Posterior vena cava (tissue), 2 donors: ENCODE data around the gene ARHGAP10. TPM values are rescaled to one million over a fixed set of nuclear protein-coding genes. Genes with fewer than 3 reads are reported as not detected.

Experiments
- DNase-seq: peaks from one replicate; pipeline ENCODE4 v3.0.0-alpha.2; 2020; ENCODE audit warnings: low spot score
- intact Hi-C, 2 donors: fragments of 100-400 bp; cut with DNase I; formaldehyde crosslinking; loops; one replicate each; pipeline versions ENCODE4 v1.14.1 to v1.14.2; 2022 to 2023
- long read RNA-seq, 2 donors: library from polyadenylated mRNA; unstranded; transcript quantifications; one replicate each; pipeline ENCODE4 v2.0.0, GENCODE V29; 2020 to 2021
- total RNA-seq, 2 donors: library from RNA; stranded (reverse); fragmentation: NEBNext Ultra II Directional; extraction: Animal tissue kit (Norgen Biotek cat#: 25700); gene quantifications; one replicate each; pipeline ENCODE4 v1.2.1, GENCODE V29; 2021
- donor health status: DM: yes; HTN: yes; CAD: no.
- donor health status: DM: yes; HTN: yes; CAD: no.

The ARHGAP10 gene
- total RNA-seq = 10 to 100 TPM; 79.0 to 80.5 TPM
- long read RNA-seq, donor 1, partial matches to known transcripts = 10 of 32 reads
- long read RNA-seq, donor 1, other reads (novel, unspliced or antisense) = 17 of 32 reads
- long read RNA-seq, donor 2, transcript ARHGAP10-201 (23 exons, 3,299 nt) = major isoform, 11 of 49 reads
- long read RNA-seq, donor 2, partial matches to known transcripts = 21 of 49 reads
- long read RNA-seq, donor 2, other reads (novel, unspliced or antisense) = 12 of 49 reads

GRCh38 chr4:147731580-147732517, at the start of gene ARHGAP10:
TSS of gene ARHGAP10 (plus strand) at chr4:147732088. CDS start at chr4:147732302, 214 bp downstream.
- peak; percentile 92 for DNase-seq
- intact Hi-C loops = loop anchor here (5.0 to 10.0 kb wide), 4 partner anchors 53 to 125 kb away; no protein-coding TSS in a partner anchor

GRCh38 chr4:147682755-147683154, 49.1 kb upstream of the ARHGAP10 start:
- DNase-seq = no peak
- intact Hi-C loops = no loop called here

GRCh38 chr4:147683188-147683591, 48.7 kb upstream of the ARHGAP10 start:
- no peak for DNase-seq
- intact Hi-C loops = no loop called here

GRCh38 chr4:147683717-147684700, 47.9 kb upstream of the ARHGAP10 start, which contains the start of gene PRMT9:
TSS of gene PRMT9 (minus strand) at chr4:147684163. CDS start at chr4:147683987, 176 bp downstream.
- intact Hi-C loops = no loop called here
- DNase-seq = peak; percentile 97

GRCh38 chr4:147689067-147689466, 42.8 kb upstream of the ARHGAP10 start:
- DNase-seq = no peak
- intact Hi-C loops = no loop called here

- no peak for DNase-seq
- intact Hi-C loops = no loop called here
Measured at GRCh38 chr4:147691820-147692219, 40.1 kb upstream of the ARHGAP10 start.

- no peak for DNase-seq
- intact Hi-C loops = no loop called here
Measured at GRCh38 chr4:147693218-147693617, 38.7 kb upstream of the ARHGAP10 start.

GRCh38 chr4:147696866-147697265, 35.0 kb upstream of the ARHGAP10 start:
- intact Hi-C loops = no loop called here
- DNase-seq = no peak

- intact Hi-C loops = loop anchor here (5.0 kb wide), 1 partner anchor 162 kb away; no protein-coding TSS in a partner anchor
- no peak for DNase-seq
Measured at GRCh38 chr4:147704846-147705245, 27.0 kb upstream of the ARHGAP10 start.

- intact Hi-C loops = loop anchor here (5.0 kb wide), 1 partner anchor 159 kb away; no protein-coding TSS in a partner anchor
Measured at GRCh38 chr4:147707892-147708672, 23.8 kb upstream of the ARHGAP10 start.

GRCh38 chr4:147709999-147710398, 21.9 kb upstream of the ARHGAP10 start:
- intact Hi-C loops = loop anchor here (5.0 kb wide), 1 partner anchor 157 kb away; no protein-coding TSS in a partner anchor
- DNase-seq = no peak

More at GRCh38 chr4:147707892-147708672, 23.8 kb upstream of the ARHGAP10 start:
- DNase-seq = no peak

- no peak for DNase-seq
- intact Hi-C loops = no loop called here
Measured at GRCh38 chr4:147714575-147715401, 17.1 kb upstream of the ARHGAP10 start.

- DNase-seq = no peak
- intact Hi-C loops = no loop called here
Measured at GRCh38 chr4:147717878-147718277, 14.0 kb upstream of the ARHGAP10 start.

- no peak for DNase-seq
Measured at GRCh38 chr4:147723326-147723725, 8.6 kb upstream of the ARHGAP10 start.

GRCh38 chr4:147724468-147725201, 7.3 kb upstream of the ARHGAP10 start:
- no peak for DNase-seq
- intact Hi-C loops = no loop called here

More at GRCh38 chr4:147723326-147723725, 8.6 kb upstream of the ARHGAP10 start:
- intact Hi-C loops = no loop called here

- DNase-seq = no peak
- intact Hi-C loops = no loop called here
Measured at GRCh38 chr4:147725673-147726072, 6.2 kb upstream of the ARHGAP10 start.
